ENCODE data around the gene MACROD2. TPM values are rescaled to one million over a fixed set of nuclear protein-coding genes. Genes with fewer than 3 reads are reported as not detected.

The MACROD2 gene
- total RNA-seq, 4 donors from 2014 or later = 2.1 to 28.1 (median 12.6) TPM

DNA sequence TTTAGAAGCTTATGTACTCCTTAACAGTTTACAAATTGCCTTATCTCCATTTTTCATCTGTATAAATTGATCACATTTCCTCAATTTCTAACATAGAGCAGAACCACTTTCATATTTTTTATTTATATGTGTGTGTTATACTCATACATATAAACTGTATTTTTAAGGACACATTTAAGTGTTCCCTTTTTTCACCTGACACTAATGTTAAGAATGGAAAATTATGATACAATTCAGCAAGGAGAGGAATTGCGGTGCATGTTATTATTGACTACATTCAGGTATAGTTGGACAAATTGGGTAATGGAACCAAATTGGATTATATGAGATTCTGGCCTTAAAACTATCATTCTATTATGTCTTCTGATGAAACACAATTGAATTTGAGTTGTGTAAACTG is 821.2 kb downstream of the MACROD2 start:
- H3K9me3 ChIP-seq = no peaks in the 10 kb centered on the region
- H3K36me3 ChIP-seq = no peaks in the 10 kb centered on the region
- intact Hi-C loops (cut with DNase I; ENCODE audit: low total_unique reads) = no loop called here
- H3K4me3 ChIP-seq = no peak overlapping the region
- no peak overlapping the region for H3K27ac ChIP-seq
- no peaks in the 10 kb centered on the region for H3K4me1 ChIP-seq
- DNase-seq = no peak
- H3K27me3 ChIP-seq = no peaks in the 10 kb centered on the region
- TF ChIP-seq POLR2A (IDR thresholded peaks at IDR 0.05) = no peak
- TF ChIP-seq, protein P1, sequence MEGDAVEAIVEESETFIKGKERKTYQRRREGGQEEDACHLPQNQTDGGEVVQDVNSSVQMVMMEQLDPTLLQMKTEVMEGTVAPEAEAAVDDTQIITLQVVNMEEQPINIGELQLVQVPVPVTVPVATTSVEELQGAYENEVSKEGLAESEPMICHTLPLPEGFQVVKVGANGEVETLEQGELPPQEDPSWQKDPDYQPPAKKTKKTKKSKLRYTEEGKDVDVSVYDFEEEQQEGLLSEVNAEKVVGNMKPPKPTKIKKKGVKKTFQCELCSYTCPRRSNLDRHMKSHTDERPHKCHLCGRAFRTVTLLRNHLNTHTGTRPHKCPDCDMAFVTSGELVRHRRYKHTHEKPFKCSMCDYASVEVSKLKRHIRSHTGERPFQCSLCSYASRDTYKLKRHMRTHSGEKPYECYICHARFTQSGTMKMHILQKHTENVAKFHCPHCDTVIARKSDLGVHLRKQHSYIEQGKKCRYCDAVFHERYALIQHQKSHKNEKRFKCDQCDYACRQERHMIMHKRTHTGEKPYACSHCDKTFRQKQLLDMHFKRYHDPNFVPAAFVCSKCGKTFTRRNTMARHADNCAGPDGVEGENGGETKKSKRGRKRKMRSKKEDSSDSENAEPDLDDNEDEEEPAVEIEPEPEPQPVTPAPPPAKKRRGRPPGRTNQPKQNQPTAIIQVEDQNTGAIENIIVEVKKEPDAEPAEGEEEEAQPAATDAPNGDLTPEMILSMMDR (IDR thresholded peaks at IDR 0.05) = no peak

DNA sequence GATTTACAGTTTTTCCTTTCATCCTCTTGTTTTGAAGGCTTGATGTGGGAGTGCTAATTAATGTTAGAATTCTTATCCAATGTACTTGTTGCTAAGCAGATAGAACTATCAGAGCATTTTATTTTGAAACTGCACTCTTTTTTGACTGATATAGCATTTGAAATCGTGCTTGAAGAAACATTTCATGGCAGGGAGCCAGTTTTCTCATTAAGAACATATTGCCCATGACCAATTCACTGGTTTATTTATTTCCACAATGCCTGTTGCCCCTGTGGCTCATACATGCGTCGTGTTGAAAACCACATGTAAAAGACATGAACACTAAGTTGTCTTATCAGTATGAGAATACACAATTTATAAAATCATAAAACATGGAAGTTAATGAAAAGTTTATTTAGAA is 821.8 kb downstream of the MACROD2 start:
- no peak for TF ChIP-seq POLR2A (IDR thresholded peaks at IDR 0.05)
- TF ChIP-seq, protein P1 (IDR thresholded peaks at IDR 0.05) = no peak
- H3K36me3 ChIP-seq = no peaks in the 10 kb centered on the region
- no peak overlapping the region for H3K27ac ChIP-seq
- intact Hi-C loops (cut with DNase I; ENCODE audit: low total_unique reads) = no loop called here
- H3K27me3 ChIP-seq = no peaks in the 10 kb centered on the region
- H3K4me3 ChIP-seq = no peak overlapping the region
- no peaks in the 10 kb centered on the region for H3K4me1 ChIP-seq
- DNase-seq = no peak
- no peaks in the 10 kb centered on the region for H3K9me3 ChIP-seq

DNA sequence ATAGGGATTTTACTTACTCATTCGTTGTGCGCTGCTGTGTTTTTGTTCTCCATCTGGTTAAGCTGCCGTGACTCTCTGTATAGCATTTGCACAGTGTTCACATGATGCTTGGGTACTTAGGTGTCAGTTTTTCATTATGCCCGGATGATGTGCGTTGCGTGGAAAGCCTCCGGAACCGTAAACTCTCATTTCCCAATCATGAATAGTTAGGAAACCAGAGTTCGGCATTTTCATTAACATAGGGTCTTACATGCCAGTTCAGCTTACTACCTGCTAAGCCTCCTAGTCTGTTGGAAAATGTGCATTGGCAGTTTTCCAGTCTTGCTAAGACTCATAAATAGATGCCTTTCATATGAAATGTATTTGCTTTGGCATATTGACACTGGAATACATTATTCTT is 825.5 kb downstream of the MACROD2 start:
- no peaks in the 10 kb centered on the region for H3K27me3 ChIP-seq
- intact Hi-C loops (cut with DNase I; ENCODE audit: low total_unique reads) = no loop called here

DNA sequence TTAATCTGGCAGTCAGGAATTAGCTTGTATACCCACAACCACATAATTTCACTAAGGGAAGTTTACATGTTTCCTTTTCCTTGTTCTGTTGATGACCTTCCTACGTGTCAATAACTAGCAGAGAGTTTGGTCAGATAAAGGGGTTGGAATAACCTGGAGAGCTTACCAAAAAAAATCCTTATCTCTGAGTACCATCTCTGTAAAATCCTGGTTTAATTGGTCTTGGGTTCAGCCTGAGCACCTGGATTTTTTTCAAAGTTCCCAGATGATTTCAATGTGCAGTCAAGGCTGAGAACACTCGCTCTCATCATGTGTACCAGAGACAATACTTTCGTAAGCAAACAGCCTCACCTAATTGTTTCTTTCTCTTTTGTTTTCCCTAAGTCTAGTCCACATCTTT is 825.9 kb downstream of the MACROD2 start:
- no peak for TF ChIP-seq POLR2A (IDR thresholded peaks at IDR 0.05)
- TF ChIP-seq, protein P1 (IDR thresholded peaks at IDR 0.05) = no peak
- intact Hi-C loops (cut with DNase I; ENCODE audit: low total_unique reads) = no loop called here

More for the DNA sequence above, 825.5 kb downstream of the MACROD2 start:
- Histone ChIP-seq H3K9me3 (no peaks in the 10 kb centered on the region), H3K4me3 (no peak overlapping the region), H3K36me3 (no peaks in the 10 kb centered on the region), H3K27ac (no peak overlapping the region), H3K4me1 (no peaks in the 10 kb centered on the region)
- no peak for DNase-seq
- TF ChIP-seq, protein P1 (IDR thresholded peaks at IDR 0.05) = no peak
- TF ChIP-seq POLR2A (IDR thresholded peaks at IDR 0.05) = no peak

DNA sequence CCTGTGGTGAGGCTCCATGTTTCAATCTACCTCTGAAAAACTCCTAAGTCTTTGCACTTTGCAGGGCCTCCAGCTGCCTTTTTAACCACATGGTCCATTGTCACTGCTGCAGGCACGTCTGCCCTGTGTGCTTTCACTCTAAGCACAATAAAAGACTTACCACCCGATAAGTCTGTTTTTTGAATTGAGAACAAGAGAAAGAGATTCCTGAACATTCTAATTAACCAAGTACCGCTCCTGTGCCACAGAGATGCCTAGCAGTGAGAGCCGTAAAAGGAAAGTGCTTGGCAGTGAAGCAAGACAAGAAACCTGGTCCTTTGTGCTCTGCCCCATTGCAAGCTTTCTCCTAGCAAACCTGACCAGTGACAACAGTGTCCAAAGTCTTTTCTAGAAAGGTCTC is 829.7 kb downstream of the MACROD2 start:
- no peaks in the 10 kb centered on the region for H3K9me3 ChIP-seq
- H3K27ac ChIP-seq = no peak overlapping the region
- TF ChIP-seq, protein P1 (IDR thresholded peaks at IDR 0.05) = no peak
- TF ChIP-seq POLR2A (IDR thresholded peaks at IDR 0.05) = no peak
- intact Hi-C loops (cut with DNase I; ENCODE audit: low total_unique reads) = no loop called here
- H3K36me3 ChIP-seq = no peaks in the 10 kb centered on the region
- no peaks in the 10 kb centered on the region for H3K4me1 ChIP-seq
- no peak overlapping the region for H3K4me3 ChIP-seq
- no peaks in the 10 kb centered on the region for H3K27me3 ChIP-seq
- DNase-seq = no peak

More for the DNA sequence above, 825.9 kb downstream of the MACROD2 start:
- H3K27me3 ChIP-seq = no peaks in the 10 kb centered on the region
- DNase-seq = no peak
- H3K9me3 ChIP-seq = no peaks in the 10 kb centered on the region
- no peaks in the 10 kb centered on the region for H3K4me1 ChIP-seq
- no peak overlapping the region for H3K4me3 ChIP-seq
- no peak overlapping the region for H3K27ac ChIP-seq
- no peaks in the 10 kb centered on the region for H3K36me3 ChIP-seq

Measured in uterus (tissue), 4 donors.